Duodenal mucosa (tissue), 2 donors: Measurements from ENCODE around the gene ZCCHC17.
"Not testable (repeated sequence)": the region's sequence is repeated elsewhere in the genome, so short reads cannot be mapped to it uniquely, and the experiment has no call there.

ENCODE experiments used
- H3K27ac ChIP-seq: one replicate; pipeline ENCODE4 v1.7.0; 2013; ENCODE audit warnings: low read depth, low read length
- H3K27me3 ChIP-seq, 2 donors: one replicate each; pipeline ENCODE4 v1.7.0; 2013; ENCODE audit warnings: low read length in 2 of 2, control low read depth in 1 of 2; ENCODE audit not compliant: insufficient read depth in 2 of 2, control insufficient read depth in 1 of 2
- H3K36me3 ChIP-seq, 2 donors: one replicate each; pipeline ENCODE4 v1.7.0; 2013; ENCODE audit warnings: low read length in 2 of 2, control low read depth in 1 of 2; ENCODE audit not compliant: insufficient read depth in 2 of 2, control insufficient read depth in 1 of 2
- H3K4me1 ChIP-seq, 2 donors: one replicate each; pipeline ENCODE4 v1.7.0; 2013; ENCODE audit warnings: low read length in 2 of 2, control low read depth in 1 of 2; ENCODE audit not compliant: insufficient read depth in 2 of 2, control insufficient read depth in 1 of 2
- H3K4me3 ChIP-seq, 2 donors: one replicate each; pipeline ENCODE4 v1.7.0; 2013; ENCODE audit warnings: low read length in 2 of 2, low read depth in 1 of 2
- H3K9ac ChIP-seq, 2 donors: one replicate each; pipeline ENCODE4 v1.7.0; 2013; ENCODE audit warnings: low read length in 2 of 2, low read depth in 1 of 2
- H3K9me3 ChIP-seq, 2 donors: one replicate each; pipeline ENCODE4 v1.7.0; 2013; ENCODE audit warnings: low read length in 2 of 2, control low read depth in 1 of 2; ENCODE audit not compliant: control insufficient read depth in 1 of 2

The ZCCHC17 gene, protein sequence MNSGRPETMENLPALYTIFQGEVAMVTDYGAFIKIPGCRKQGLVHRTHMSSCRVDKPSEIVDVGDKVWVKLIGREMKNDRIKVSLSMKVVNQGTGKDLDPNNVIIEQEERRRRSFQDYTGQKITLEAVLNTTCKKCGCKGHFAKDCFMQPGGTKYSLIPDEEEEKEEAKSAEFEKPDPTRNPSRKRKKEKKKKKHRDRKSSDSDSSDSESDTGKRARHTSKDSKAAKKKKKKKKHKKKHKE

DNA sequence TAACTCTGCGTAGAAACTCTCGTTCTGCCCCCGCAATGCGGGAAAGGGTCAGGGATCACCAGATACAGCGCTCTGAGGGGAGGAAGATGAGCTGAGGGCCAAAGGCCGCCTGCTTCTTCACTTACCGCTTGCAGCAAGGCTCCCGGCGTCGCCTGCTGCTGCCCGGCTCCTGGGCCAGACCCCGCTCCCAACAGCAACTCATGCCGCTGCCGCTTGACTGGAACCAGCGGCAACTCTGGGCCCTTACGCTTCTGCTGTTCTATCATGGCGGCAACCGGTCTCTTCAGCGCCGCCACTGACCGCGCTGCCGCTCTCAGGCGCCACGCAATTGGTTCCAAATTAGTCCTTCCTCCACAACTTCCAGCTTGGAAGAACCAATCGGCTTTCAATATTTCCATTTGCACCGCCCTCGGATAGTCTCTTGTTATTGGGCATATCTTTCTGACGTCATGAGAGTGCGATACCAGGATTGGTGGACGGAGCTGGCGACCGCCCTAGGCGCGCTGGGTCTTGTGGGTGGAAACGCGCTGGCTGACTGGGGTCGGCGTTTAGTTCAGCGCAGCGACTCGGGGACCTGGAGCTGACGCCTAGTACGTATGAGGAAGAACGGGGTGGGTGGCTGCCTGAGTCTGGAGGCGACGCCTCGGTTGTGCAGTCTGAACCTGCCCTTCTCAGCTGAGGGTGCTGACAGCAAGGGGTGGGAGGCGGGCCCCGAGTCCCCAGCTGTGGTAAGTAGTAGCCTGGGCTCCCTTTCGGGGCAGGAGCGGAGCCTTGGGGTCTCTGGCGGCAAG lies at the start of gene ZCCHC17, which contains the start of gene SNRNP40:
ZCCHC17 (plus strand) TSS at position 547 of the 791 bp plus-strand sequence. CDS start 13,067 bp downstream, outside the sequence.
SNRNP40 (minus strand) TSS at position 303 of the 791 bp plus-strand sequence; CDS start at position 266, 37 bp downstream.
- peak within 1 kb of the TSS; percentile 95 to 98 for H3K9ac ChIP-seq
- peak within 1 kb of the TSS; percentile 89 to 95 for H3K4me3 ChIP-seq
- peaks cover 12 to 22% of the 10 kb centered on the region in 2 donors for H3K36me3 ChIP-seq
- H3K27ac ChIP-seq, result peak within 1 kb of the TSS; percentile 68
- no peaks in the 10 kb centered on the region for H3K9me3 ChIP-seq
- peaks cover 18 to 31% of the 10 kb centered on the region in 2 donors for H3K4me1 ChIP-seq
- no peaks in the 10 kb centered on the region for H3K27me3 ChIP-seq

DNA sequence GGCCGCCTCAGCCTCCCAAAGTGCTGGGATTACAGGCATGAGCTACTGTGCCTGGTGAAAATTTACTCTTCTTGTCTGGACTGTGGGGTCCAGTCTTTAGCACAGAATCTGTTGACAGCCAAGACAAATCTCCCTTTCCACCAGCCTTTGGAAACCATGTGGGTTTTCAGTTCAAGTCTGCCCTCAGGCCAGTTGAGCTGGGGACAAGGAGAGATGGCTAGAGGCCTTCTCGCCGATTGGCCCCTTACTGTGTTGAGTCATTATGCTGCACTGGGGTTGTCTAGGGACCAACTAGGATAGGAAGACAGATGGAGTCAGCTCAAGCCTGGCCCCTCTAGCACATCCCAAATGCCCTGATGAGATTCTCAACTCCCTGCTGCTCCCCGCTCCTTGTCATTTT lies 48.6 kb upstream of the ZCCHC17 start:
- Histone ChIP-seq H3K27me3 (no peaks in the 10 kb centered on the region), H3K36me3 (no peaks in the 10 kb centered on the region), H3K27ac (no peak overlapping the region), H3K9me3 (no peaks in the 10 kb centered on the region), H3K9ac (no peak overlapping the region), H3K4me1 (no peaks in the 10 kb centered on the region), H3K4me3 (no peak overlapping the region)

DNA sequence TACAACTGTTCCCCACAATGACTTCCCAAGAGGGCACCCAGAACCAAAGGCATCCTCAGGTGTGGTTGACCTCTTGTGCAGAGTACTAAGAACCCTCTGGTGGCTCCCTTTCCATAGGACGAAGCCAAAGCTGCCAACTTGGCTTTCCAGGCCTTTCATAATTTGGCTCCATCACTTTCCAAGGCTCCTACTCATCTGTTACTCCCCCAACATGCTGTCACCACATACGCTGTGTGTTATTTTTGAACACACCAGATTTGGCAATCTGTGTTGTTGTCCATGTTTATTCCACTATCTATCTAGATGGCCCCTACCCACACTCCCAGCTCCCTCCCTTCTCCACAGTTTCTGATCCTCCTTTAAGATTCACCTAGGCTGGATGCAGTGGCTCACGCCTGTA lies 47.0 kb upstream of the ZCCHC17 start:
- Histone ChIP-seq H3K9ac (no peak overlapping the region), H3K4me1 (no peaks in the 10 kb centered on the region), H3K27me3 (no peaks in the 10 kb centered on the region), H3K36me3 (no peaks in the 10 kb centered on the region), H3K4me3 (no peak overlapping the region), H3K27ac (no peak overlapping the region), H3K9me3 (no peaks in the 10 kb centered on the region)

DNA sequence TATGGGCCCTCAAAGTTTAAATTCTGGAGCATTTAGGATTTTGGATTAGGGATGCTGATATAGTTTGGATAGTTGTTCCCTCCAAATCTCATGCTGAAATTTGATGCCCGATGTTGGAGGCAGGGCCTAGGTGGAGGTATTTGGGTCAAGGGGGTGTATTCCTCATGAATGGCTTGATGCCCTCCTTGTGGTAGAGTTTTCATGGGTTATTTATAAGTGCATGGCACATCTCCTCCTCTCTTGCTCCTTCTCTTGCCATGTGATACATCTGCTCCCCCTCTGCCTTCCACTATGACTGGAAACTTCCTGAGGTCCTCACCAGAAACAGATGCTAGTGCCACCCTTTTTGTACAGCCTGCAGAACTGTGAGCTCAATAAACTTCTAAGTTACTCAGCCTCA lies 39.6 kb upstream of the ZCCHC17 start:
- Histone ChIP-seq H3K9me3 (no peaks in the 10 kb centered on the region), H3K36me3 (peaks cover 12 to 49% of the 10 kb centered on the region in 2 donors), H3K27ac (no peak overlapping the region), H3K9ac (no peak overlapping the region), H3K4me1 (no peaks in the 10 kb centered on the region), H3K27me3 (no peaks in the 10 kb centered on the region), H3K4me3 (no peak overlapping the region)

DNA sequence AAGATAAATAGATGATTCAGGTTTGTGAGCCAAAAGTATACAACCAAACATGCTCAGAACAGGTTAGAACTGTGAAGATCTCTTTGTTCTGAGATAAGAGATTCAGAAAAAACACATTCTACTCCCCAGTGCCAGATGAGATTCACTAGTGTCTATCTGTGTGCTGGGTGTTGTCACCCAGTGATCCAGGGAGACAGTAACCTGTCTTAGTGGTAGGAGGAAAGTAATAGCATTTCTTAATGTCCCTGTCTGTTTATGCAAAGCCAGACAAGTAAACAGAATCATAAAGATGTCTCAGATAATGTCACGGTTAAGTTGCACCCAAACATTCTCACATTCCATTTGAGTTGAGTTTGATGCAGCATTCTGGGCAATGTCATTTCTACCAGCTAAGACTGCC lies 38.3 kb upstream of the ZCCHC17 start:
- Histone ChIP-seq H3K4me1 (peaks cover 0 to 2% of the 10 kb centered on the region in 2 donors), H3K9me3 (no peaks in the 10 kb centered on the region), H3K36me3 (peaks cover 12 to 54% of the 10 kb centered on the region in 2 donors), H3K4me3 (no peak overlapping the region), H3K27me3 (no peaks in the 10 kb centered on the region), H3K9ac (no peak overlapping the region), H3K27ac (no peak overlapping the region)

DNA sequence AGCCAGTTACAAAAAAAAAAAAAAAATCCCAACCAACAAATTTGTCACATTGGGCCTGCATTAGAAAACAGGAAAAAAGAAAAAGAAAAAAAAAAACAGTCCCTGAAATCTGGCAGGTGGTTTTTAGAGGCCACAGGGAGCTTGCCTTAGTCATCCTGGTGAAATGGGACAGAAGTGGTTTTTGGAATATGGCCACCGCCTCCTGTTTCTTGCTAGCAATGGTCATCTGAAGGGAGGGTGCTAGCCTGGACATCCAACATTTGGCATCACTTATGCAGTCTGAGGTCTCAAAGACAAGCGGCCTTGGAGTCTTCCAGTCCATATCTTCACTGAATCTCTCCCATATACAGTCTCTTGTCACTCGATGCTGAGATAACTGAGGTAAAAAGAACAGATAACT lies 37.1 kb upstream of the ZCCHC17 start:
- no peak overlapping the region for H3K4me3 ChIP-seq
- H3K36me3 ChIP-seq, result peaks cover 12 to 54% of the 10 kb centered on the region in 2 donors
- H3K27me3 ChIP-seq, result no peaks in the 10 kb centered on the region
- peaks cover 0 to 2% of the 10 kb centered on the region in 2 donors for H3K4me1 ChIP-seq
- H3K9ac ChIP-seq, result no peak overlapping the region
- H3K27ac ChIP-seq, result no peak overlapping the region
- no peaks in the 10 kb centered on the region for H3K9me3 ChIP-seq

DNA sequence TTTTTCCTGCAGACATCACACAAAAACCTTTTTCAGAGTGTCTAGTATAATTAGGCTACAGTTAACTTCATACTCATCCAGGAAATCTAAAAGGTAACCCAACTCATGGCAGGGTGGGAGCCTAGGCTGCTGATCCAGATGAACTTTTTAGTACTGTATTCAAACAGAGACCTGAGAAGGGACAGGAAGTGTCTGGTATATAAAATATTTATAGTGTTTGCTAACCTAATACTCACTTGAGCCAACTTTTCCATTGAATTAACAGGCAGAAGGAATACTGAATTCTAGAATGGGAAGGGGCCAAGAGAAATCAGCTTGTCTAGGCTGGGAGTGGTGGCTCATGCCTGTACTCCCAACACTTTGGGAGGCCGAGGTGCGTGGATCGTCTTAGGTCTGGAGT lies 34.9 kb upstream of the ZCCHC17 start:
- Histone ChIP-seq H3K36me3 (peaks cover 19 to 65% of the 10 kb centered on the region in 2 donors), H3K9me3 (no peaks in the 10 kb centered on the region), H3K4me1 (peaks cover 0 to 2% of the 10 kb centered on the region in 2 donors), H3K9ac (no peak overlapping the region), H3K4me3 (no peak overlapping the region), H3K27ac (no peak overlapping the region), H3K27me3 (no peaks in the 10 kb centered on the region)

DNA sequence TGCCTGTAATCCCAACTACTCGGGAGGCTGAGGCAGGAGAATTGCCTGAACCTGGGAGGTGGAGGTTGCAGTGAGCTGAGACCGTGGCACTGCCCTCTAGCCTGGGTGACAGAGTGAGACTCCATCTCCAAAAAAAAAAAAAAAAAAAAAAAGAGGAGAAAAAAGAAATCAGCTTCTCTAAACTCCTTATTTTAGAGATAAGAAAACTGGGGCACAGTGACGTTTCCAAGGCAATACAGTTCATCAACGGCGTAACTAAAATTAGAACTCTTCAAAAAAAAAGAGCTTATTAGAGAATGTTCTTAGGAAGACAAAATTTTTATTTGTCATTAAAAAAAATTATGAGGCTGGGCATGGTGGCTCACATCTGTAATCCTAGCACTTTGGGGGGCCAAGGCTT lies 34.4 kb upstream of the ZCCHC17 start:
- not testable (repeated sequence) for H3K4me3 ChIP-seq, H3K27ac ChIP-seq, H3K4me1 ChIP-seq, H3K9me3 ChIP-seq, H3K9ac ChIP-seq, H3K27me3 ChIP-seq
- peaks cover 22 to 65% of the 10 kb centered on the region in 2 donors for H3K36me3 ChIP-seq

DNA sequence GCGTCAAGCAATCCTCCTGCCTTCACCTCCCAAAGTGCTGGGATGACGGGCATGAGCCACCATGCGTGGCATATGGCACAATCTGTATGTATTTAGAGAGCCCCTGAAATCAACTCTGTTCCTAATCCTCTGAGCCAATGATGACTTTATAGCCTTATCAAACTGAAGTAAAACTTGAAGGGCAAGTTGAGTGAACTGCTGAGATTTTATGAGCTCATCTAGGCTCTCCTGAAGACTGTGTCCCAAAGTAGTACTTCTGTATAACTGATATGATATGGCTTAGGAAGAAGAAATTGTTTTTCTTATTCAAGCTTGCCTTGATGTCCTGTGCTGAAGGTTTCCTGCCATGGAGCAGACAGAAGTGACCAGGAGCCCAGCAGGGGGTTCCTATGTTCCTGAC lies 33.4 kb upstream of the ZCCHC17 start:
- Histone ChIP-seq H3K27ac (no peak overlapping the region), H3K36me3 (peaks cover 16 to 61% of the 10 kb centered on the region in 2 donors)

DNA sequence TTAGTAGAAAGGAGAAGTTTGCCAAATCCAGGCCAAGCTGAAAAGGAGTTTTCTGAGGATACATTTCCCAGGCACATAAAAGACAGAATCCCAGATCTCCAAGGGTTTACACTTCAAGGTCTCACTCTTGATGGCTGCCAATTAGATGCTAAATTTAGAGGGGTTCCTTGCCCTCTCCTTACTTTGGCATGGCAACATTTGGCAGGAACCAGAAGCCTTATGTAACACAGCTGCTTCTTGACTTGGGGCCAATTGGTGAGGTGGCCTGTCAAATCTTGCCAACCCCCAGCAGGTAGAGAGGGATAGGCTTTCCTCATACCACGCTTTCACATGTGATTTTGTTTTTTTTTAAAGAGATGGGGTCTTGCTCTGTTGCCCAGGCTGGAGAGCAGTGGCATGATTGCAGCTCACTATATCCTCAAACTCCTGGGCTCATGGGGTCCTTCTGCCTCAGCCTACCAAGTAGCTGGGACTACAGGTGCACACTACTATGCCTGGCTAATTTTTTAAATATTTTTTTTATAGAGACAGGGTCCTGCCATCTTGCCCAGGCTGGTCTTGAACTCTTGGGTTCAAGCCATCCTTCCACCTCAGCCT lies 31.9 kb upstream of the ZCCHC17 start:
- no peaks in the 10 kb centered on the region for H3K9me3 ChIP-seq
- H3K4me1 ChIP-seq, result peaks cover 0 to 2% of the 10 kb centered on the region in 2 donors
- peaks cover 23 to 61% of the 10 kb centered on the region in 2 donors for H3K36me3 ChIP-seq
- no peaks in the 10 kb centered on the region for H3K27me3 ChIP-seq
- no peak overlapping the region for H3K4me3 ChIP-seq
- no peak overlapping the region for H3K9ac ChIP-seq
- H3K27ac ChIP-seq, result no peak overlapping the region

More for the DNA sequence above, 33.4 kb upstream of the ZCCHC17 start:
- H3K9ac ChIP-seq, result no peak overlapping the region
- peaks cover 0 to 2% of the 10 kb centered on the region in 2 donors for H3K4me1 ChIP-seq
- H3K27me3 ChIP-seq, result no peaks in the 10 kb centered on the region
- no peaks in the 10 kb centered on the region for H3K9me3 ChIP-seq
- no peak overlapping the region for H3K4me3 ChIP-seq
